Peyer's patch (tissue), 4 donors: ENCODE data around the gene TIAM2.

ENCODE experiments used
- CTCF ChIP-seq, 6 experiments: fragments of 450-650 bp in 4 of 6; fragments of 200-600 bp in 2 of 6; sonication (generic) in 1 of 6; IDR thresholded peaks; one replicate each; pipeline ENCODE4 v1.5.1; 2017 to 2019; ENCODE audit warnings: antibody characterized with exemption in 6 of 6, mild to moderate bottlenecking in 3 of 6, moderate library complexity in 1 of 6
- POLR2A ChIP-seq, 2 donors: fragments of 450-650 bp; IDR thresholded peaks; one replicate each; pipeline ENCODE4 v1.5.1; 2017; ENCODE audit warnings: antibody characterized with exemption in 2 of 2, mild to moderate bottlenecking in 2 of 2, moderate library complexity in 2 of 2

- TF ChIP-seq POLR2A (IDR thresholded peaks at IDR 0.05) (no peak), CTCF (IDR thresholded peaks at IDR 0.05) (no peak)
These were observed 19.7 kb downstream of the TIAM2 start for GRCh38 chr6:155014670-155015300.
